Caco-2 (cell line): ENCODE results near the gene BRIP1. TPM values are rescaled to one million over a fixed set of nuclear protein-coding genes. Genes with fewer than 3 reads are reported as not detected.

Experiments used
- BruUV-seq: library from RNA; stranded (reverse); fragments of 400-500 nt; replicated peaks from 2 replicates; lab custom pipeline; 2021; lab: Mats Ljungman, UMichigan
- CTCF ChIA-PET: fragments of 300-600 bp; sonication (Branson Sonifier 250); formaldehyde crosslinking; loops from one replicate; lab custom pipeline; 2022; ENCODE audit warnings: antibody characterized with exemption; lab: Charles Lee
- POLR2A ChIA-PET: fragments of 300-600 bp; sonication (Branson Sonifier 250); formaldehyde crosslinking; loops from one replicate; lab custom pipeline; 2022; ENCODE audit warnings: antibody characterized with exemption; lab: Charles Lee
- DNase-seq, 2 experiments: peaks; one replicate each; pipeline versions ENCODE4 v3.0.0 to v3.0.0-alpha.2; 2020 to 2022
- H3K27me3 ChIP-seq: replicated peaks from 2 replicates; pipeline ENCODE4 v1.6.0; 2011; ENCODE audit warnings: low read length; ENCODE audit not compliant: control insufficient read depth, insufficient read depth
- H3K36me3 ChIP-seq: 2 replicates; pipeline ENCODE4 v1.5.1; 2011; ENCODE audit warnings: low read length; ENCODE audit not compliant: control insufficient read depth, insufficient read depth
- H3K4me1 ChIP-seq: fragments of 250-450 bp; sonication (Bioruptor Pico); 2 replicates; pipeline ENCODE4 v1.5.1; 2020; ENCODE audit warnings: mild to moderate bottlenecking
- H3K4me3 ChIP-seq: 2 replicates; pipeline ENCODE4 v1.5.1; 2011; ENCODE audit warnings: low read depth, mild to moderate bottlenecking, control low read depth, low read length
- H3K9me3 ChIP-seq: fragments of 250-450 bp; sonication (Bioruptor Pico); 2 replicates; pipeline ENCODE4 v1.5.1; 2020; ENCODE audit warnings: mild to moderate bottlenecking, moderate library complexity
- H3K27ac Mint-ChIP-seq: one replicate; pipeline ENCODE4 v1.8.0; 2022; ENCODE audit warnings: mixed read lengths; ENCODE audit not compliant: unreplicated experiment
- H3K27me3 Mint-ChIP-seq: one replicate; pipeline ENCODE4 v1.8.0; 2022; ENCODE audit warnings: mixed read lengths; ENCODE audit not compliant: insufficient read depth, unreplicated experiment
- H3K36me3 Mint-ChIP-seq: one replicate; pipeline ENCODE4 v1.8.0; 2022; ENCODE audit warnings: mild to moderate bottlenecking, mixed read lengths; ENCODE audit not compliant: insufficient read depth, unreplicated experiment
- H3K4me1 Mint-ChIP-seq: one replicate; pipeline ENCODE4 v1.8.0; 2022; ENCODE audit warnings: low read depth, mixed read lengths; ENCODE audit not compliant: unreplicated experiment
- H3K4me3 Mint-ChIP-seq: one replicate; pipeline ENCODE4 v1.8.0; 2022; ENCODE audit warnings: mild to moderate bottlenecking, moderate library complexity, mixed read lengths; ENCODE audit not compliant: unreplicated experiment
- H3K9me3 Mint-ChIP-seq: one replicate; pipeline ENCODE4 v1.8.0; 2022; ENCODE audit warnings: mixed read lengths; ENCODE audit not compliant: unreplicated experiment
- CTCF ChIP-seq, 2 experiments: fragments of 200-600 bp in 1 of 2; IDR thresholded peaks; 1 replicate in 1 of 2; 2 replicates in 1 of 2; pipeline versions ENCODE4 v1.5.1 to v1.8.0; 2011 to 2022; ENCODE audit warnings: antibody characterized with exemption in 1 of 2, control low read depth in 1 of 2, inconsistent platforms in 1 of 2, low read depth in 1 of 2, low read length in 1 of 2, mild to moderate bottlenecking in 1 of 2, moderate library complexity in 1 of 2; ENCODE audit not compliant: insufficient read depth in 1 of 2, severe bottlenecking in 1 of 2, unreplicated experiment in 1 of 2
- intact Hi-C: fragments of 100-400 bp; cut with micrococcal nuclease; formaldehyde crosslinking; loops from one replicate; pipeline ENCODE4 v1.10.0; 2022; ENCODE audit not compliant: unreplicated experiment
- total RNA-seq: library from RNA; stranded (reverse); gene quantifications from 2 replicates; pipeline ENCODE4 v1.2.3, GENCODE V29; 2022

The BRIP1 gene
- total RNA-seq, 1 experiment from 2014 or later, result 18.3 TPM

DNA sequence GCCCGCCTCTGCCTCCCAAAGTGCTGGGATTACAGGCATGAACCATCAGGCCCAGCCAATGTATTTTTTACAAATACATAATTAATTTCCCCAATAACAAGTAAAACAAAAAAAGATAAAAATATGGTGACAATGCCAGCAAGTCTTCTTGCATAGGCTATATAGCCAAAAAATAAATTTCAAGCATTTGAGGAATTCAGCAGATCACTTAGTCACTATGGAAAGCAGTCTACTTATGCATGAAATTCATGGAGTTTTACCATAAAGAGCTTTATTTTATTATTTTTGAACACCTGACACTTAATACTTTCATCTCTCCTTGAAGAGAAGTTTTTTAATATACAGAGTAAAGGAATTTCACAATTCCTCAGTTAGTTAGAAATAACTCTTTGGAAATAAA, 56.4 kb downstream of the BRIP1 start:
- DNase-seq, result no peak
- no peak overlapping the region for H3K27ac Mint-ChIP-seq
- intact Hi-C loops, result no loop called here
- no TSS peak for BruUV-seq
- no peak overlapping the region for H3K4me3 Mint-ChIP-seq
- no peak overlapping the region for H3K4me3 ChIP-seq
- no peaks in the 10 kb centered on the region for H3K9me3 ChIP-seq
- H3K27me3 Mint-ChIP-seq, result no peaks in the 10 kb centered on the region
- CTCF ChIA-PET, result no interaction called here
- H3K27me3 ChIP-seq, result no peaks in the 10 kb centered on the region
- peaks cover 7% of the 10 kb centered on the region for H3K36me3 Mint-ChIP-seq
- POLR2A ChIA-PET, result no interaction called here
- H3K9me3 Mint-ChIP-seq, result no peaks in the 10 kb centered on the region
- no peaks in the 10 kb centered on the region for H3K4me1 Mint-ChIP-seq
- TF ChIP-seq CTCF (IDR thresholded peaks at IDR 0.05; ENCODE audit: insufficient read depth in 1 of 2, low read depth in 1 of 2, low read length in 1 of 2, severe bottlenecking in 1 of 2, unreplicated experiment in 1 of 2), result no peak
- no peaks in the 10 kb centered on the region for H3K36me3 ChIP-seq
- H3K4me1 ChIP-seq, result peaks cover 9% of the 10 kb centered on the region; the same call in 1 of the 2 replicates

DNA sequence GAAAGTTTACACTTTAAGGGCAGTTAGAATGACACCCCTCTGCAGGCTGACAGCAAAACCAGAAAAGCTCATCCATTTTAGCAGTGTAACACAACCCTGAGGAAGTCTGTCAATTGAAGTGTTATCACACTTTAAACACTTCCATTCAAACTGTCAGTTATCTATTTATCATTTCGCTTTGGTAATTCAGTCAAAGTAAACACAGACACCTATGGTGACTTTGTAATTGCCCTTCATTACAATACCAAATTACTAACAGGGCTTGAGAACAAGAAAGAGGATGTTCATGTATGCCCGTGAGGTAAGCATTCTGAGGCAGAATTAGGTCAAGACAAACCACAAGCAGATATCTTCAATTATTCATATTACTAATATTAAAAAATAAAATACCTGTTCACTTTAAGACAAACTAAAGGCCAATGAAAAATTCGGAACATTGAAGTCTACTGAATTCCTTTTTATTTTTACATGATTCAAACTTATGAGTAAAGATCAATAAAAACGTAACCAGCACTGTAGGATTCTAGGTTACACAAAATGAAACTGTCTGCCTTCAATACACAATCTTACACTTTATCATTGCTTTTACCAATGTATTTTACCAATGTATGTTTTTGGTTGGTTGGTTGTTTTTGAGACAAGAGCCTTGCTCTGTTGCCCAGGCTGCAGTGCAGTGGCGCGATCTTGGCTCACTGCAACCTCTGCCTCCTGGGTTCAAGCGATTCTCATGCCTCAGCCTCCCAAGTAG, 57.1 kb downstream of the BRIP1 start:
- TF ChIP-seq CTCF (IDR thresholded peaks at IDR 0.05; ENCODE audit: insufficient read depth in 1 of 2, low read depth in 1 of 2, low read length in 1 of 2, severe bottlenecking in 1 of 2, unreplicated experiment in 1 of 2), result no peak
- ChIA-PET CTCF (no interaction called here), POLR2A (no interaction called here)
- Mint-ChIP-seq H3K4me1 (no peaks in the 10 kb centered on the region), H3K27me3 (no peaks in the 10 kb centered on the region), H3K27ac (no peak overlapping the region), H3K4me3 (no peak overlapping the region), H3K9me3 (no peaks in the 10 kb centered on the region), H3K36me3 (peaks cover 11% of the 10 kb centered on the region)
- H3K27me3 ChIP-seq, result no peaks in the 10 kb centered on the region
- peaks cover 9% of the 10 kb centered on the region; the same call in 1 of the 2 replicates for H3K4me1 ChIP-seq
- H3K4me3 ChIP-seq, result no peak overlapping the region
- H3K9me3 ChIP-seq, result no peaks in the 10 kb centered on the region
- DNase-seq, result no peak
- intact Hi-C loops, result no loop called here
- BruUV-seq, result no TSS peak
- H3K36me3 ChIP-seq, result no peaks in the 10 kb centered on the region

GRCh38 chr17:61805399-61805798, 57.9 kb downstream of the BRIP1 start:
- Mint-ChIP-seq H3K9me3 (no peaks in the 10 kb centered on the region), H3K27me3 (no peaks in the 10 kb centered on the region), H3K36me3 (peaks cover 13% of the 10 kb centered on the region), H3K4me3 (no peak overlapping the region), H3K4me1 (no peaks in the 10 kb centered on the region), H3K27ac (no peak overlapping the region)
- no peak for DNase-seq
- ChIA-PET POLR2A (no interaction called here), CTCF (no interaction called here)
- peaks cover 9% of the 10 kb centered on the region; the same call in 1 of the 2 replicates for H3K4me1 ChIP-seq
- H3K9me3 ChIP-seq, result no peaks in the 10 kb centered on the region
- H3K36me3 ChIP-seq, result no peaks in the 10 kb centered on the region
- no TSS peak for BruUV-seq
- no peaks in the 10 kb centered on the region for H3K27me3 ChIP-seq
- intact Hi-C loops, result no loop called here
- H3K4me3 ChIP-seq, result no peak overlapping the region
- TF ChIP-seq CTCF (IDR thresholded peaks at IDR 0.05; ENCODE audit: insufficient read depth in 1 of 2, low read depth in 1 of 2, low read length in 1 of 2, severe bottlenecking in 1 of 2, unreplicated experiment in 1 of 2), result no peak
